MM.1S (cell line): Measurements from ENCODE around the gene ATL2.

Experiments
- EZH2 ChIP-seq: fragments of 300-600 bp; sonication (generic); optimal IDR thresholded peaks from 2 replicates; pipeline ENCODE3; 2017; ENCODE audit warnings: low read depth, mild to moderate bottlenecking, antibody characterized with exemption, low read length, mixed read lengths
- TF ChIP-seq, protein P1 (sequence below): fragments of 300-600 bp; sonication (generic); IDR thresholded peaks from 2 replicates; pipeline ENCODE4 v1.5.1; 2016; ENCODE audit warnings: antibody characterized with exemption, low read length, mixed read lengths

DNA sequence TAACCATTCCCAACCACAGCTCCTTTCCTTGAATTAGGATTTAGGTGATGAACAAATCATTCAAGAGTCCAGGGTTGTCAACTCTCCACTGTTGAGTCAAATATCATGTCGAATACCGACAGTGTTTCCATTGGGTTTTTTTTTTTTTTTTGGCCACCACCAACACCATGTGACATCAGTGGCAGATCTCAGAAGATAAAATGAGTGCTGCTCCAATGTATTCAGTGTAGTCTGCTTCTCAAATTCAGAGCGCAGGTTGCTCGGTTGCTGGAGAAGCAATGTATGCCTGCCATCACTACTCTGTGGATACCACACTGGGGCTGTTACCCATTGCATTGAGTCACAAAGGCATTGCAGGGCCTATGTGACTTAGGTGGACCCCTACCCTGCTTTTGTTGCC lies 10.8 kb upstream of the ATL2 start:
- TF ChIP-seq, protein P1, sequence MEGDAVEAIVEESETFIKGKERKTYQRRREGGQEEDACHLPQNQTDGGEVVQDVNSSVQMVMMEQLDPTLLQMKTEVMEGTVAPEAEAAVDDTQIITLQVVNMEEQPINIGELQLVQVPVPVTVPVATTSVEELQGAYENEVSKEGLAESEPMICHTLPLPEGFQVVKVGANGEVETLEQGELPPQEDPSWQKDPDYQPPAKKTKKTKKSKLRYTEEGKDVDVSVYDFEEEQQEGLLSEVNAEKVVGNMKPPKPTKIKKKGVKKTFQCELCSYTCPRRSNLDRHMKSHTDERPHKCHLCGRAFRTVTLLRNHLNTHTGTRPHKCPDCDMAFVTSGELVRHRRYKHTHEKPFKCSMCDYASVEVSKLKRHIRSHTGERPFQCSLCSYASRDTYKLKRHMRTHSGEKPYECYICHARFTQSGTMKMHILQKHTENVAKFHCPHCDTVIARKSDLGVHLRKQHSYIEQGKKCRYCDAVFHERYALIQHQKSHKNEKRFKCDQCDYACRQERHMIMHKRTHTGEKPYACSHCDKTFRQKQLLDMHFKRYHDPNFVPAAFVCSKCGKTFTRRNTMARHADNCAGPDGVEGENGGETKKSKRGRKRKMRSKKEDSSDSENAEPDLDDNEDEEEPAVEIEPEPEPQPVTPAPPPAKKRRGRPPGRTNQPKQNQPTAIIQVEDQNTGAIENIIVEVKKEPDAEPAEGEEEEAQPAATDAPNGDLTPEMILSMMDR: no peak
- TF ChIP-seq EZH2: no peak
